ENCODE results near the gene PRPF38B.
"Not testable (repeated sequence)": the region's sequence is repeated elsewhere in the genome, so short reads cannot be mapped to it uniquely, and the experiment has no call there.

DNA sequence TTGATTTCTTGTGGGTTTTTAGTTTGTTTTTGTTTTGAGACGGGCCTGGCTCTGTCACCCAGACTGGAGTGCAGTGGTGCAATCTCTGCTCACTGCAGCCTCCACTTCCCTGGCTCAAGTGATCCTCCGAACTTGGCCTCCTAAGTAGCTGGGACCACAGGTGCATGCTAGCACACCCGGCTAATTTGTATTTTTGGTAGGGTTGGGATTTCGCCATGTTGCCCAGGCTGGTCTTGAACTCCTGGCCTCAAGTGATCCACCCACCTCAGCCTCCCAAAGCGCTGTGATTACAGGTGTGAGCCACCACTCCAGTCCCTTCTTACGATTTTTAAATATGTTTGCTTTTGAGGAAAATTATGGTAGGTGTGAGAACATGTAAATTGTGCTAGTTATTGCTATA is 10.0 kb downstream of the PRPF38B start:
- TF ChIP-seq CTCF (IDR thresholded peaks at IDR 0.05); FOXJ3 (CRISPR knock-in tag; IDR thresholded peaks at IDR 0.05; ENCODE audit: borderline replicate concordance); CREB1 (CRISPR knock-in tag; IDR thresholded peaks at IDR 0.05); RELA (CRISPR knock-in tag; IDR thresholded peaks at IDR 0.05; ENCODE audit: borderline replicate concordance); NR3C1 (CRISPR knock-in tag; conservative IDR thresholded peaks at IDR 0.05; ENCODE audit: low read depth); HMGXB4 (CRISPR knock-in tag; IDR thresholded peaks at IDR 0.05): not testable (repeated sequence)
- TF ChIP-seq, protein P1, sequence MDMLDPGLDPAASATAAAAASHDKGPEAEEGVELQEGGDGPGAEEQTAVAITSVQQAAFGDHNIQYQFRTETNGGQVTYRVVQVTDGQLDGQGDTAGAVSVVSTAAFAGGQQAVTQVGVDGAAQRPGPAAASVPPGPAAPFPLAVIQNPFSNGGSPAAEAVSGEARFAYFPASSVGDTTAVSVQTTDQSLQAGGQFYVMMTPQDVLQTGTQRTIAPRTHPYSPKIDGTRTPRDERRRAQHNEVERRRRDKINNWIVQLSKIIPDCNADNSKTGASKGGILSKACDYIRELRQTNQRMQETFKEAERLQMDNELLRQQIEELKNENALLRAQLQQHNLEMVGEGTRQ (CRISPR knock-in tag; IDR thresholded peaks at IDR 0.05): not testable (repeated sequence)

Measured in WTC11 (cell line).